Lower leg skin (tissue), 4 donors: ENCODE results near the gene IRF9. TPM values are rescaled to one million over a fixed set of nuclear protein-coding genes. Genes with fewer than 3 reads are reported as not detected.

Experiments used
- DNase-seq, 2 donors: peaks; one replicate each; pipeline ENCODE4 v3.0.0-alpha.2; 2019; ENCODE audit warnings: low spot score in 2 of 2
- H3K4me3 ChIP-seq: fragments of 200-600 bp; sonication (generic); 2 replicates; pipeline ENCODE4 v1.5.1; 2017; ENCODE audit warnings: mild to moderate bottlenecking, low read depth; ENCODE audit not compliant: poor library complexity, severe bottlenecking
- POLR2A ChIP-seq, 2 donors: fragments of 450-650 bp; IDR thresholded peaks; one replicate each; pipeline ENCODE4 v1.6.1; 2016 to 2017; ENCODE audit warnings: antibody characterized with exemption in 2 of 2, mild to moderate bottlenecking in 1 of 2, moderate library complexity in 1 of 2
- WGBS, 2 donors: methylation state at CpG; one replicate each; pipeline ENCODE4 v1.1.5; 2018; 5-methylcytosine and 5-hydroxymethylcytosine counted together
- intact Hi-C: fragments of 100-400 bp; cut with DNase I; formaldehyde crosslinking; loops from one replicate; pipeline ENCODE4 v1.15.0; 2023; ENCODE audit warnings: low total_unique reads
- total RNA-seq, 4 donors: library from RNA; depleted of rRNA; stranded (reverse); fragments of >200 nt; gene quantifications; one replicate each; pipeline ENCODE4 v1.1.0, GENCODE V29; 2016
- TF ChIP-seq, protein P1 (sequence below), 3 donors: fragments of 450-650 bp; IDR thresholded peaks; one replicate each; pipeline ENCODE4 v1.5.1; 2016; ENCODE audit warnings: antibody characterized with exemption in 3 of 3, mild to moderate bottlenecking in 3 of 3, moderate library complexity in 2 of 3

The IRF9 gene
- total RNA-seq, 4 donors from 2014 or later: 36.1 to 54.1 (median 44.2) TPM

DNA sequence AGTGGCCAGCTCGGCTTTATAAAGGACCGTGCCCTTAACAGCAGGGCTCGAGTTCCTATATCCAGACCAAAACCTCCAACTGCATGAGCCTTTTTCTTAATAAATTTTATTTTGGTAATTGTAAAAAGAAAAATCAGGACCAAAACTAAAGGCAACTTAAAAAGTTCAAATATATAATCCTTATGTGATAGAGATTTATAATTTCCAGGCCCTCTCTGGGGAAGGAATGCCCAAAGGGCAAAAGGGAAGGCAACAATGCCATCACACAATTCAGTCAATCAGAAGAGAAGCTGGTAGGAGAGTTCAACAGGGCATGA is 28.0 kb downstream of the IRF9 start:
- H3K4me3 ChIP-seq: no peak overlapping the region
- TF ChIP-seq POLR2A (IDR thresholded peaks at IDR 0.05): no peak
- TF ChIP-seq, protein P1, sequence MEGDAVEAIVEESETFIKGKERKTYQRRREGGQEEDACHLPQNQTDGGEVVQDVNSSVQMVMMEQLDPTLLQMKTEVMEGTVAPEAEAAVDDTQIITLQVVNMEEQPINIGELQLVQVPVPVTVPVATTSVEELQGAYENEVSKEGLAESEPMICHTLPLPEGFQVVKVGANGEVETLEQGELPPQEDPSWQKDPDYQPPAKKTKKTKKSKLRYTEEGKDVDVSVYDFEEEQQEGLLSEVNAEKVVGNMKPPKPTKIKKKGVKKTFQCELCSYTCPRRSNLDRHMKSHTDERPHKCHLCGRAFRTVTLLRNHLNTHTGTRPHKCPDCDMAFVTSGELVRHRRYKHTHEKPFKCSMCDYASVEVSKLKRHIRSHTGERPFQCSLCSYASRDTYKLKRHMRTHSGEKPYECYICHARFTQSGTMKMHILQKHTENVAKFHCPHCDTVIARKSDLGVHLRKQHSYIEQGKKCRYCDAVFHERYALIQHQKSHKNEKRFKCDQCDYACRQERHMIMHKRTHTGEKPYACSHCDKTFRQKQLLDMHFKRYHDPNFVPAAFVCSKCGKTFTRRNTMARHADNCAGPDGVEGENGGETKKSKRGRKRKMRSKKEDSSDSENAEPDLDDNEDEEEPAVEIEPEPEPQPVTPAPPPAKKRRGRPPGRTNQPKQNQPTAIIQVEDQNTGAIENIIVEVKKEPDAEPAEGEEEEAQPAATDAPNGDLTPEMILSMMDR (IDR thresholded peaks at IDR 0.05): no peak
- intact Hi-C loops: no loop called here
- DNase-seq: no peak
- WGBS, 2 donors: 0% methylated on average over 3 of the region's 3 CpGs

DNA sequence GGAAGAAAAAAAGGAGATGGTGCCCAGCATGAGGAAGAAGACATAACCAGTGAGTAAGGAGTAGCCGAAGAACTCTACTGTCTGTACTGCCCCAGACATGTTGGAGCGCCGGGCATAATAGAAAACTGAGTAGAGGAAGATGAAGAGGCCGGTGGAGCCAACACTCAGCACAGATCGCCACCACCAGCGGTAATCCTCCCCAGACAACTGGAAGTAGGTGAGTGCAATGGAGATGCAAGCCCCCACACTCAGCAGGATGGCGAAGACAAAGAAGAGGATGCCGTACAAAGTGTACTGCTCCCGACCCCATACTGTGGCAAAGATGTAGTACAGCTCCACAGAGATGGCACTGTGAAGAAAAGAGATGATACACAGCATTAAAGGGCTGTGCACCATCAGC is 28.4 kb downstream of the IRF9 start:
- WGBS, 2 donors: 91 to 94% methylated on average over 9 of the region's 9 CpGs
- TF ChIP-seq, protein P1 (IDR thresholded peaks at IDR 0.05): no peak
- TF ChIP-seq POLR2A (IDR thresholded peaks at IDR 0.05): no peak
- intact Hi-C loops: no loop called here
- H3K4me3 ChIP-seq: no peak overlapping the region
- no peak for DNase-seq

DNA sequence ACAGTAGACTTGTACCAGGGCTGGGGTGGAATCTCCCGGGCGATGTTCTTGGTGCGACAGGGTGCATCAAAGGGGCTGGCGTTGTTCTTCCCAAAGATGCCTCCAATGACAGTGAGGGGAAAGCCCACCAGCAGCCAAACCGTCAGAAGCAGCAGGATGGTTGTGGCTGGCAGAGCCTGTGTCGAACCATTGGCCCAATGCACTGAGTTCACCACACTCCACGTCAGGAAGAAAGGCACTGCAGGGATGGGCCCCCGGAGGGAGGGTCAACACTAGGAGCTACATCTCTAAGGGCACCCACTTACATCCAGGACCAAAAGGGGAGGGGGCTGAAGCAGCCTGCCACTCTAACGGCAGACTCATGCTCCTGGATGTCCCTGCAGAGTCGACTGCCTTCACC is 29.4 kb downstream of the IRF9 start:
- 87 to 90% methylated on average over 10 of the region's 10 CpGs for WGBS, 2 donors
- intact Hi-C loops: no loop called here
- no peak overlapping the region for H3K4me3 ChIP-seq
- no peak for DNase-seq
- TF ChIP-seq, protein P1 (IDR thresholded peaks at IDR 0.05): no peak
- TF ChIP-seq POLR2A (IDR thresholded peaks at IDR 0.05): no peak

DNA sequence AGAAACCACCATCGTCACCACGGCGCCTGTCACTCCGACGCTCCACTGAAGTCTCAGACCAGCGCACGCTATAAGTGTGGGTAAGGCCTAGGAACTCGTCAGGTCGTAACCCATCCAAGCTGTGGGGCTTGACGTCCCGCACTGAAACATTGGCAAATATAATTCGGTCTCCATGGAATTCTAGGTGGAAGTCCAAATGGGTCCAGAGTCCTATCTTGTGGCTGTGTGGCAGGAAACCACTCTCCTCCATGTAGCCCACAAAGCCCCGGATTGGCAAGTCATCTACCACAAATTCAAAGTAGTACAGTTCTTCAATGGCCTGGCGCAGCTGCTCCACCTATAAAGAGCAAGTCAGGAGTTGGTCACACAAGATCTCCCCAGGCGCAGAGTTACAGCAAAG is 31.9 kb downstream of the IRF9 start:
- no peak overlapping the region for H3K4me3 ChIP-seq
- TF ChIP-seq, protein P1 (IDR thresholded peaks at IDR 0.05): no peak
- TF ChIP-seq POLR2A (IDR thresholded peaks at IDR 0.05): no peak
- intact Hi-C loops: no loop called here
- DNase-seq: no peak
- 94 to 95% methylated on average over 15 of the region's 15 CpGs for WGBS, 2 donors

DNA sequence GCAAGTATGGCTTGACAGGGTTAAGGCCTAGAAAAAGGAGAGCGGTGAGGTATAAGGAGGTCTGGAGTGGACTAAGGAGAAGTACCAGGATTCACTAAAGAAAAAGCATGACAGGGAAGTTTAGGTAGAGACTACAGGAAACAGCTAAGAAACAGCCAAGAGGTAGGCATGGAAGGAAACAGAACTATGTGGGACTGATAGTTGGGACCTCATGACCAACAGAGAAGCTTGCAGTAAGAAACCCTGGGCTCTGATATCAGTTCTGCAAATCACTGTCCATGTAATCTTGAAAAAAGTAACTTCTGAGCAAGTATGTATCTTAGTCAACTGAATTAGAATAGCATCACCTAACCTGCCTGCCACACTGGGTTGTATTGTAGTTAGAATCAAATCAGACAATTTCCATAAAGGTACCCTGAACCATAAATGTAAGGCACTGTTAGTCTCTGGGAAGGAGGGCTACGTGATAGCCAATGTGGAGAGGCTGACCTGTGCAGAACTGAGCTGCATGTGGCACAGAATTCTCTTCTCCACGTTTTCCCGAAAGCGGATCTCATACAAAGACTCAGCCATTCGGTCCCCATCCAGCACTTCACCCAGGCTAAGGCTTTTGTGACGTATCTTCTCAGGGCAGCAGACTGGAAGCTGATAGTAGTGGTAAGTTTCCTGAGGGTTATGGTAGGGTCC is 33.3 kb downstream of the IRF9 start:
- no peak overlapping the region for H3K4me3 ChIP-seq
- WGBS, 2 donors: 68 to 82% methylated on average over 7 of the region's 7 CpGs
- TF ChIP-seq, protein P1 (IDR thresholded peaks at IDR 0.05): no peak
- TF ChIP-seq POLR2A (IDR thresholded peaks at IDR 0.05): no peak
- DNase-seq: no peak
- intact Hi-C loops: no loop called here

DNA sequence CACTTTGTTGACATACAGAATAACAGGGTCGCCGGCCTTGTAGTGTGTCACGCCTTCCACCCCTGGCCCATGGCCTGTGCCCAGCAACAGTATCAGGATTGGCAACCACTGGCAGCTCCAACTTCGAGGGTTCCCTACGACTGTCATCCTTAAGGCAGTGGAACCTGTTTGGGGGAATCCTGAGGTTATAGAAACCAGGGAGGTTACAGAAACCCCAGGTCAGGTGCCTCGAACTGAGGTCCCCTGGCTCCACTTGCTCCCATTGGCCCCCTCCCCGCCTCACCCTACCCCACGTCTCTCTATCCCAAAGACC is 33.8 kb downstream of the IRF9 start:
- 39 to 47% methylated on average over 8 of the region's 8 CpGs for WGBS, 2 donors
- no peak for DNase-seq
- intact Hi-C loops: no loop called here
- H3K4me3 ChIP-seq: peak overlapping the region; percentile 82
- TF ChIP-seq, protein P1 (IDR thresholded peaks at IDR 0.05): no peak
- no peak for TF ChIP-seq POLR2A (IDR thresholded peaks at IDR 0.05)
